ENCODE data around the gene ZRANB3.

The ZRANB3 gene

DNA sequence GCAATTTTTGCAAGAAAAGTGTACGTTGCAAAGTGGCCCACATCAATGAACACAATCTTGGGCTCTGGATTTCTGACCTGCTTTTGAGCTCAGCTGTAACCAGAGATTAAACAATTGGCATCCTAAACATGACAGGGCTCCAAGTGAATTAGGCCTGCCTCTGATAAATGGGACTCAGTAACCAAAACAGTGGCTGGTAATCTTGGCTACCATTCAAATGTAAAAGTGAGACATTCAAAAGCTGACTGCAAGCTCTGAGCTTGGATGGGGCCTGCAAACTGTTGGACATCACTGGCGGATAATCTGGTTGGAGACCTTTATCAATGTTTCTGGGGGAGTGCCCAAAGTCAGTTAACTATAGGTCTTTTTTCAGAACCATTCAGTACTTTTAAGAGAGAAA, 318.3 kb downstream of the ZRANB3 start:
- DNase-seq = no peak
- in situ Hi-C loops (cut with HindIII; ENCODE audit: low pct_ligation_motif_present, low pct_unique_long_range_greater_than_20kb, low sequenced_read_pairs) = no loop called here

DNA sequence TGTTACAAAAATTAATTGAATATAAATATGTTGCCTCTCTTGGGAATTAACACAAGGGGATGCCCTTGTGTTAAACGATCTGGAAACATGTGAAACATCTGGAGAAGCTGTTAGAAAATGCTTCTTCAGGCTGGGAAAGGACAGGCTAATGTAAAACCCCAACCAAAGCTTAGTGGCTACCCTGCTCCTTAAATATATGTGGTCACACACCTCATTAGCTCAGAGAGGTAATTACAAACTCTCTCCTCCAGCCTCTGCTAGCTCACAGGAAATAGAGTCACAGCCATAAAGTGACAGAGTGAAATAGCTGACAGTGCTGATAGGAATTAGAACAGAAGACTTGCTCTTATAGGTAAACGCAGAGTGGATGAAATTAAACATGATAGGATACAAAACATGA, 323.0 kb downstream of the ZRANB3 start:
- in situ Hi-C loops (cut with HindIII; ENCODE audit: low pct_ligation_motif_present, low pct_unique_long_range_greater_than_20kb, low sequenced_read_pairs) = no loop called here
- DNase-seq = no peak

DNA sequence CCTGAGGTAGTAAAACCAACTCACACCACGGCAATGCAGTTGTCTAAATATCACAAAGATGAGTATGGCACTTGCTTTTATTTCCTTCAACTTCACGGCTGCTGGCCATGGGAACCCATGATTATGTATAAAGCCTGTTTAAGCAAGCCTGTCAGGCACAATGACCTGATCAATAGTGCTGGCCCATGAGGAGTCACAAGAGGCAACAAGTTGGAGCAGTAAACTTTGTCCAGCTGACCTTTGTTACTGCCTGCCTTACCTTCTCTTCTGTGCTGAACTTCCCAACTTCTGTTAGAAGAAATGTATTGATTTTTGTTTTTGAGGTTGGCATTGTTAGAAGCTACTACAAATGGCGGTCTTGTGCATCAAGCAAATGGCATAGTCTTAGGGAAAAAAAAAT, 327.1 kb downstream of the ZRANB3 start:
- no peak for DNase-seq
- in situ Hi-C loops (cut with HindIII; ENCODE audit: low pct_ligation_motif_present, low pct_unique_long_range_greater_than_20kb, low sequenced_read_pairs) = no loop called here

GRCh38 chr2:135202751-135203150, 328.3 kb downstream of the ZRANB3 start:
- no peak for DNase-seq
- in situ Hi-C loops (cut with HindIII; ENCODE audit: low pct_ligation_motif_present, low pct_unique_long_range_greater_than_20kb, low sequenced_read_pairs) = no loop called here

- DNase-seq = no peak
- in situ Hi-C loops (cut with HindIII; ENCODE audit: low pct_ligation_motif_present, low pct_unique_long_range_greater_than_20kb, low sequenced_read_pairs) = no loop called here
These were observed 332.5 kb downstream of the ZRANB3 start for GRCh38 chr2:135198481-135198880.

DNA sequence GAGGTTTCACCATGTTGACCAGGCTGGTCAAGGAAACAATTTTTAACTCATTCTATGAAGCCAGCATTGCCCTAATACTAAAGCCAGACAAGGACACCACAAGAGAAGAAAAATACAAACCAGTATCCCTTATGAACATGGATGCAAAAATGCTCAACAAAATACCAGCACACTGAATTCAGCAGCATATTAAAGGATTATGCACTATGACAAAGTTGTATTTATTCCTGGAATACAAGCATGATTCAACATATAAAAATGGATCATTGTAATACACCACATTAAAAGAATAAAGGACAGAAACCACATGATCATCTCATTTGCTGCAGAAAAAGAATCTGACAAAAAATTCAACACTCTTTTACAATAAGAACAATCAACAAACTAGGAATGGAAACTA, 340.2 kb downstream of the ZRANB3 start:
- DNase-seq = no peak
- in situ Hi-C loops (cut with HindIII; ENCODE audit: low pct_ligation_motif_present, low pct_unique_long_range_greater_than_20kb, low sequenced_read_pairs) = no loop called here

GRCh38 chr2:135189148-135189547, 341.9 kb downstream of the ZRANB3 start:
- in situ Hi-C loops (cut with HindIII; ENCODE audit: low pct_ligation_motif_present, low pct_unique_long_range_greater_than_20kb, low sequenced_read_pairs) = no loop called here
- no peak for DNase-seq

- in situ Hi-C loops (cut with HindIII; ENCODE audit: low pct_ligation_motif_present, low pct_unique_long_range_greater_than_20kb, low sequenced_read_pairs) = no loop called here
- DNase-seq = no peak
These were observed 343.7 kb downstream of the ZRANB3 start for GRCh38 chr2:135187270-135187669.

DNA sequence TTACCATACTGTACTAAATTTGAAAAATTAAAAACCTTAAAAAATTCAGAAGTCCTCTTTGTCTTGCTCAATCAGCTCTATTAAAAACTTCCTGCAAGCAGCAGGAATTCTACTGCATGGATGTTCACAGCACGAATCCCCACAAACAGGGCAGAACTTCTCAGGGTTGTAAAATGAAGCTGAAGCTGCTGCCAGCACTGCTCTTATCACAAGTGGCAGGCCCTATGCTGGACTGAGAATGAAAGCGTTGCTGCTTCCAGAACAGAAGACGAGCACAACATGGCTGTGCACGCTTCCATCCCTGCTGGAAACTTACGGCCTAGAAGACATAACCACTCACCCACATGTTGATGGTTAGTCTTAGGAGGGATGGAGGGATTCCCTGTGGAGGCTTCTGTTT, 345.0 kb downstream of the ZRANB3 start:
- no peak for DNase-seq
- in situ Hi-C loops (cut with HindIII; ENCODE audit: low pct_ligation_motif_present, low pct_unique_long_range_greater_than_20kb, low sequenced_read_pairs) = no loop called here

DNA sequence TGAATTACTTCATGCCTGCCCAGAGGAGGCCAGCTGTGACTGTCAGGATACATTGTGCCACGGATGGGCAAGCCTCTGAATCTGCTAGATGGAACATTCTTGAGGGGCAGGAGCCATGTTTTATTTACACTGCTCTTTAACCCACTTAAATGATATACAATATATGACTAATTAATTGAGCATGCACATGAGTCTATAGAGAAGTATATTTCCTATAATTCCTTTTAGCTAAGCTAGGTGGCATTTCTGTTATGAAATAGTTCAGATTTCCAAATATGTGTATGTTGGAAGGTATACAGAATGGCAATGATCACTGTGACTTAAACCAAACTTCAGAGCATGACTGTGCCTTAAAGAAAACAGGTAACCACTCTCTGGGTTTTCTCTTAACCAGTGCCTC, 347.2 kb downstream of the ZRANB3 start:
- in situ Hi-C loops (cut with HindIII; ENCODE audit: low pct_ligation_motif_present, low pct_unique_long_range_greater_than_20kb, low sequenced_read_pairs) = no loop called here
- DNase-seq = no peak

- in situ Hi-C loops (cut with HindIII; ENCODE audit: low pct_ligation_motif_present, low pct_unique_long_range_greater_than_20kb, low sequenced_read_pairs) = no loop called here
- DNase-seq = no peak
These were observed 348.4 kb downstream of the ZRANB3 start for GRCh38 chr2:135182601-135183000.

DNA sequence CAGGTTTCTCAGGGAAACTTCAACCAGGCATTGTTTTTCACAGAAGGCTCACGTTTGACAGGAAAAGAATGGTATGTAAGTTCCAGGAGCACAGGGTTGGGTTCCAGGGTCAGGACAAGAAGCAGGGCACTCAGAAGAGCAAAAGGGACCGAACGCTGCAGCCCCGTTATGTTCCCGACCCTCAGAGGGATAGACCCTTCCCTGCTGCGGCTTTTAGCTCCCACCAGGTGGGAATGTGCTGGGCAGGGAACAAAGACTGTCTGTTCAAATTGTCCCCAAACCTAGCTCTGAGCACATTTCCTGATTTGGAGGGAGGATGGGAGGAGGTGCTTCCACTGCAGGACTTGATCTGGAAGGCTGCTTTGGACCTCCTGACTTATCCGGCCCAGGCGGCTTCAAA, 348.8 kb downstream of the ZRANB3 start:
- no peak for DNase-seq
- in situ Hi-C loops (cut with HindIII; ENCODE audit: low pct_ligation_motif_present, low pct_unique_long_range_greater_than_20kb, low sequenced_read_pairs) = no loop called here

DNA sequence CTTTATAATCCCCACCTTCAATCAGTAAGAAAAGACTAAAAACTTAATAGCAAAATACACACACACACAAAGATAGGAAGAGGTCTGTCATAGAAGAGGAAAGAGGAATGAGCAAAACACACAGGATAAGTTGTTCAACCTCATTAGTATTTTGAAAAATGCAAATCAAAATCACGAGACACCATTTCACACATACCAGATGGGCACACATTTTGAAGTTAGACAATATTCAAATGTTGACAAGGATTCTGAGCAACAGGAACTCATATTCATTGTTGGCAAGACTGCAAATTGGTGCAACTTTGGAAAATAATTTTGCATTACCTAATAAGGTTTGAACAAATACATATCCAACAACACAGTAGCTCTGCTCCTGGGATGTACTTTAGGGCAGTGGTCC, 351.3 kb downstream of the ZRANB3 start:
- in situ Hi-C loops (cut with HindIII; ENCODE audit: low pct_ligation_motif_present, low pct_unique_long_range_greater_than_20kb, low sequenced_read_pairs) = no loop called here

GRCh38 chr2:135175177-135175576, 355.8 kb downstream of the ZRANB3 start:
- no peak for DNase-seq
- in situ Hi-C loops (cut with HindIII; ENCODE audit: low pct_ligation_motif_present, low pct_unique_long_range_greater_than_20kb, low sequenced_read_pairs) = no loop called here

More for the DNA sequence above, 351.3 kb downstream of the ZRANB3 start:
- no peak for DNase-seq

- in situ Hi-C loops (cut with HindIII; ENCODE audit: low pct_ligation_motif_present, low pct_unique_long_range_greater_than_20kb, low sequenced_read_pairs) = no loop called here
These were observed 356.3 kb downstream of the ZRANB3 start for GRCh38 chr2:135174810-135175093.

GRCh38 chr2:135174049-135174809, 356.8 kb downstream of the ZRANB3 start:
- DNase-seq = no peak
- in situ Hi-C loops (cut with HindIII; ENCODE audit: low pct_ligation_motif_present, low pct_unique_long_range_greater_than_20kb, low sequenced_read_pairs) = no loop called here

More at GRCh38 chr2:135174810-135175093, 356.3 kb downstream of the ZRANB3 start:
- no peak for DNase-seq

DNA sequence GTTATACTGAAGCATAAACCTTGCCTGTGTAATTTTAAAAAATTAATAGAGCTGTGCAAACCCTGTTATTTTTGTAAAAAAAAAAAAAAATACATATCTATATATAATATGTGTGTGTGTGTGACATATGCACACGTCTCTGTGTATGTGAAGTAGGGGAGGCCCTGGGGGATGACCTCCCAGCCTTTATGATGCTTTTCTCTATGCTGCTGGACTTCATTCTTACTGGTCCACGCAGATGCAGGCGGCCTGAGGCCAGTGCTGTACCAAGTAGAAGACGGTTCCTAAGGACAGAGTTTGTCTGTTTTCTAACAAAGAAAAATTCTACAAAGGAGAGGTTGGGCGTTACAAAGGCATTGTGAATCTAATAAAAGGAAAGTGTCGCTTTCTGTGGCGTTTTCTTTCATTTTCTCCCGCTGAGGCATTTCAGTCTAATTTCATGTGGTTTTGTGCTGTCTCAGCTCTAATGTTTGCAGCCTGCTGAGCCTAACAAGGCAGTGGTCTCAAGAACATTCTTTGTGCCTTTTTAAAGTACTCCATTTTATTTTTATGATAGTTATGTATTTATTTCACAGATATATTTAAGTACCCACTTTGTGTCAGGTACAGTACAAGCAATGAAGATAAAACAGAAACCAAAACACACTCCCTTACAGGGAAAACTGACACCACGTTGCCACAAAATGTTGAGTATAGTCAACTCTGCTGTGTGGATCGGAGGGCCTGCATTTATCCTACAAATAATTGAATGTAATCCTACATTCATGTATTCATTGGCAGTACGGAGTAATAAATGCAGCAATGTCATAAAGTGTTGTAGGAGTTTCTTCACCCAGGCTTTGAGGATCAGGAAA, 360.9 kb downstream of the ZRANB3 start:
- DNase-seq = no peak
- in situ Hi-C loops (cut with HindIII; ENCODE audit: low pct_ligation_motif_present, low pct_unique_long_range_greater_than_20kb, low sequenced_read_pairs) = no loop called here

- no peak for DNase-seq
- in situ Hi-C loops (cut with HindIII; ENCODE audit: low pct_ligation_motif_present, low pct_unique_long_range_greater_than_20kb, low sequenced_read_pairs) = no loop called here
These were observed 362.7 kb downstream of the ZRANB3 start for GRCh38 chr2:135168204-135168856.

- DNase-seq = no peak
- in situ Hi-C loops (cut with HindIII; ENCODE audit: low pct_ligation_motif_present, low pct_unique_long_range_greater_than_20kb, low sequenced_read_pairs) = no loop called here
These were observed 363.7 kb downstream of the ZRANB3 start for GRCh38 chr2:135167273-135167672.

- in situ Hi-C loops (cut with HindIII; ENCODE audit: low pct_ligation_motif_present, low pct_unique_long_range_greater_than_20kb, low sequenced_read_pairs) = no loop called here
- DNase-seq = peak; percentile 29
These were observed 366.6 kb downstream of the ZRANB3 start for GRCh38 chr2:135164431-135164830.

Measured in ACHN (cell line).